GM23338 (cell line): ENCODE measurements around the gene ATP6V1F. TPM values are rescaled to one million over a fixed set of nuclear protein-coding genes. Genes with fewer than 3 reads are reported as not detected.

Experiments used
- ATAC-seq: fragments of 200-7000 bp; cut with Tn5 transposase; 3 replicates; pipeline ENCODE4 v1.9.1; 2020
- DNase-seq: peaks from one replicate; pipeline ENCODE4 v3.0.0-alpha.2; 2015; ENCODE audit warnings: low spot score
- H2AFZ ChIP-seq: fragments of 200-600 bp; sonication (generic); 2 replicates; pipeline ENCODE4 v1.8.0; 2016; ENCODE audit warnings: antibody characterized with exemption, mild to moderate bottlenecking, moderate library complexity
- H3F3A ChIP-seq: fragments of 200-600 bp; sonication (generic); replicated peaks from 2 replicates; pipeline ENCODE4 v1.8.0; 2017; ENCODE audit warnings: antibody characterized with exemption, mixed run types, low read depth
- H3K27ac ChIP-seq: fragments of 200-600 bp; sonication (generic); 2 replicates; pipeline ENCODE4 v1.6.1; 2016; ENCODE audit warnings: low read depth
- H3K27me3 ChIP-seq: fragments of 200-600 bp; sonication (generic); 2 replicates; pipeline ENCODE4 v1.8.0; 2016; ENCODE audit warnings: mild to moderate bottlenecking, mixed run types, moderate library complexity; ENCODE audit not compliant: insufficient read depth
- H3K36me3 ChIP-seq: fragments of 200-600 bp; sonication (generic); 2 replicates; pipeline ENCODE4 v1.8.0; 2016; ENCODE audit warnings: mild to moderate bottlenecking; ENCODE audit not compliant: insufficient read depth
- H3K4me1 ChIP-seq: fragments of 200-600 bp; sonication (generic); 2 replicates; pipeline ENCODE4 v1.8.0; 2016; ENCODE audit warnings: mild to moderate bottlenecking, moderate library complexity; ENCODE audit not compliant: insufficient read depth
- H3K4me2 ChIP-seq: fragments of 200-600 bp; sonication (generic); 2 replicates; pipeline ENCODE4 v1.7.1; 2017; ENCODE audit warnings: mixed run types
- H3K4me3 ChIP-seq: fragments of 200-600 bp; sonication (generic); 2 replicates; pipeline ENCODE4 v1.6.1; 2016; ENCODE audit warnings: mixed run types
- H3K79me2 ChIP-seq: fragments of 200-600 bp; sonication (generic); replicated peaks from 2 replicates; pipeline ENCODE4 v1.8.0; 2017; ENCODE audit warnings: mild to moderate bottlenecking; ENCODE audit not compliant: insufficient read depth
- H3K9me2 ChIP-seq: fragments of 200-600 bp; sonication (generic); 2 replicates; pipeline ENCODE4 v1.8.0; 2017; ENCODE audit not compliant: insufficient read depth
- H4K20me1 ChIP-seq: fragments of 200-600 bp; sonication (generic); replicated peaks from 2 replicates; pipeline ENCODE4 v1.8.0; 2017; ENCODE audit warnings: mild to moderate bottlenecking; ENCODE audit not compliant: insufficient read depth
- H3K27ac Mint-ChIP-seq: 2 replicates; pipeline ENCODE4 v1.8.0; 2020; ENCODE audit warnings: inconsistent platforms, mild to moderate bottlenecking, moderate library complexity, mixed read lengths
- H3K27me3 Mint-ChIP-seq: 3 replicates; pipeline ENCODE4 v1.8.0; 2022; ENCODE audit warnings: low read depth, mild to moderate bottlenecking, moderate library complexity, mixed read lengths, inconsistent platforms; ENCODE audit not compliant: insufficient read depth, poor library complexity
- H3K36me3 Mint-ChIP-seq: 3 replicates; pipeline ENCODE4 v1.8.0; 2021; ENCODE audit warnings: low read depth, mild to moderate bottlenecking, inconsistent platforms, moderate library complexity, mixed read lengths
- H3K4me1 Mint-ChIP-seq: 3 replicates; pipeline ENCODE4 v1.8.0; 2020; ENCODE audit warnings: mild to moderate bottlenecking, inconsistent platforms, mixed read lengths
- H3K4me3 Mint-ChIP-seq: 3 replicates; pipeline ENCODE4 v1.8.0; 2021; ENCODE audit warnings: moderate library complexity, mild to moderate bottlenecking, inconsistent platforms, mixed read lengths
- H3K9me3 Mint-ChIP-seq: 3 replicates; pipeline ENCODE4 v1.8.0; 2020; ENCODE audit warnings: moderate library complexity, mild to moderate bottlenecking, inconsistent platforms, mixed read lengths
- CREB1 ChIP-seq: fragments of 250-450 bp; sonication (Bioruptor Pico); IDR thresholded peaks from 2 replicates; pipeline ENCODE4 v1.5.0; 2020; ENCODE audit warnings: low read depth, mild to moderate bottlenecking, moderate library complexity
- CTCF ChIP-seq, 2 experiments: fragments of 200-600 bp in 1 of 2; sonication (generic) in 1 of 2; conservative IDR thresholded peaks; 2 replicates each; pipeline versions ENCODE4 v1.5.1 to v1.6.1; 2016 to 2017; ENCODE audit warnings: antibody characterized with exemption in 2 of 2, low read depth in 2 of 2, mild to moderate bottlenecking in 2 of 2, moderate library complexity in 1 of 2
- ETS1 ChIP-seq: IDR thresholded peaks from 2 replicates; pipeline ENCODE4 v1.6.1; 2016; ENCODE audit warnings: antibody characterized with exemption
- EZH2 ChIP-seq: fragments of 200-600 bp; sonication (generic); IDR thresholded peaks from one replicate; pipeline ENCODE4 v1.8.0; 2017; ENCODE audit warnings: antibody characterized with exemption, mild to moderate bottlenecking, low read depth; ENCODE audit not compliant: unreplicated experiment
- EZH2phosphoT487 ChIP-seq: fragments of 200-600 bp; sonication (generic); IDR thresholded peaks from one replicate; pipeline ENCODE4 v1.8.1; 2018; ENCODE audit warnings: antibody characterized with exemption; ENCODE audit not compliant: unreplicated experiment
- POLR2AphosphoS5 ChIP-seq: IDR thresholded peaks from 2 replicates; pipeline ENCODE4 v1.6.1; 2016; ENCODE audit warnings: antibody characterized with exemption, low read depth
- STAT1 ChIP-seq: IDR thresholded peaks from one replicate; pipeline ENCODE4 v1.6.1; 2016; ENCODE audit warnings: antibody characterized with exemption; ENCODE audit not compliant: unreplicated experiment
- ZNF114 ChIP-seq: fragments of 250-450 bp; sonication (Bioruptor Pico); IDR thresholded peaks from 2 replicates; pipeline ENCODE4 v1.5.0; 2020; ENCODE audit warnings: mild to moderate bottlenecking, moderate library complexity
- ZNF331 ChIP-seq: fragments of 250-450 bp; sonication (Bioruptor Pico); IDR thresholded peaks from 2 replicates; pipeline ENCODE4 v1.5.0; 2020; ENCODE audit warnings: low read depth, mild to moderate bottlenecking, moderate library complexity
- ZNF462 ChIP-seq: fragments of 250-450 bp; sonication (Bioruptor Pico); IDR thresholded peaks from 2 replicates; pipeline ENCODE4 v1.5.0; 2020; ENCODE audit warnings: mild to moderate bottlenecking, moderate library complexity
- polyA plus RNA-seq: library from polyadenylated mRNA; unstranded; fragments of >200 nt; fragmentation: Nextera tagmentation; extraction: Ambion mirVana; gene quantifications from 2 replicates; pipeline ENCODE4 v1.2.1, GENCODE V29; 2016
- total RNA-seq: library from RNA; depleted of rRNA; stranded (reverse); fragments of >200 nt; shearing (Covaris generic); gene quantifications from 2 replicates; pipeline ENCODE4 v1.2.3, GENCODE V29; 2014

ATP6V1F gene
- total and polyA plus RNA-seq, 2 experiments from 2014 or later = 66.5 to 271 TPM

GRCh38 chr7:128849804-128850490 is 12.7 kb upstream of the ATP6V1F start:
- no peaks in the 10 kb centered on the region for H4K20me1 ChIP-seq

More at GRCh38 chr7:128849804-128850490, 12.7 kb upstream of the ATP6V1F start:
- no peaks in the 10 kb centered on the region for H3K9me2 ChIP-seq
- no peak overlapping the region for H3K4me3 ChIP-seq
- H3K4me1 Mint-ChIP-seq = no peaks in the 10 kb centered on the region; the same call in 2 of the 3 replicates
- no peak overlapping the region for H3K27ac Mint-ChIP-seq
- H3K9me3 Mint-ChIP-seq = no peaks in the 10 kb centered on the region
- H2AFZ ChIP-seq = no peak overlapping the region
- no peaks in the 10 kb centered on the region for H3K4me1 ChIP-seq
- H3K4me3 Mint-ChIP-seq = no peak overlapping the region
- no peaks in the 10 kb centered on the region for H3K79me2 ChIP-seq
- TF ChIP-seq CTCF (conservative IDR thresholded peaks at IDR 0.05; ENCODE audit: low read depth in 2 of 2) (no peak), CREB1 (CRISPR knock-in tag) (no peak), ZNF114 (CRISPR knock-in tag) (no peak), ZNF462 (CRISPR knock-in tag) (no peak), ETS1 (no peak), STAT1 (no peak), ZNF331 (CRISPR knock-in tag) (no peak), EZH2 (no peak), POLR2AphosphoS5 (no peak), EZH2phosphoT487 (no peak)
- H3K4me2 ChIP-seq = no peak overlapping the region
- H3K36me3 Mint-ChIP-seq = no peaks in the 10 kb centered on the region
- peaks cover 9% of the 10 kb centered on the region for H3K27me3 Mint-ChIP-seq
- H3F3A ChIP-seq = no peaks in the 10 kb centered on the region
- no peak overlapping the region for H3K27ac ChIP-seq
- H3K36me3 ChIP-seq = no peaks in the 10 kb centered on the region
- no peaks in the 10 kb centered on the region for H3K27me3 ChIP-seq
- no peak for DNase-seq
- no peak for ATAC-seq
